ENCODE data around the gene DLX2.
"Not testable (repeated sequence)": the region's sequence is repeated elsewhere in the genome, so short reads cannot be mapped to it uniquely, and the experiment has no call there.

DLX2 gene

GRCh38 chr2:172102391-172103359, at the start of gene DLX2:
Gene DLX2, minus strand, starts transcription at chr2:172102900. Its CDS starts 362 bp downstream, at chr2:172102538.
- no peak for DNase-seq (ENCODE audit: low read depth in 2 of 2)

- no peak for DNase-seq (ENCODE audit: low read depth in 2 of 2)
Measured at GRCh38 chr2:172147944-172148650, 45.4 kb upstream of the DLX2 start.

- no peak for DNase-seq (ENCODE audit: low read depth in 2 of 2)
Measured at GRCh38 chr2:172143817-172144216, 41.1 kb upstream of the DLX2 start.

GRCh38 chr2:172138727-172139126, 36.0 kb upstream of the DLX2 start:
- DNase-seq (ENCODE audit: low read depth in 2 of 2): not testable (repeated sequence)

- DNase-seq (ENCODE audit: low read depth in 2 of 2): no peak
Measured at GRCh38 chr2:172137943-172138342, 35.2 kb upstream of the DLX2 start.

GRCh38 chr2:172137109-172137508, 34.4 kb upstream of the DLX2 start:
- DNase-seq (ENCODE audit: low read depth in 2 of 2): no peak

- no peak for DNase-seq (ENCODE audit: low read depth in 2 of 2)
Measured at GRCh38 chr2:172135446-172135845, 32.7 kb upstream of the DLX2 start.

GRCh38 chr2:172134270-172134669, 31.6 kb upstream of the DLX2 start:
- DNase-seq (ENCODE audit: low read depth in 2 of 2): no peak

GRCh38 chr2:172131713-172132555, 29.2 kb upstream of the DLX2 start:
- no peak for DNase-seq (ENCODE audit: low read depth in 2 of 2)

- no peak for DNase-seq (ENCODE audit: low read depth in 2 of 2)
Measured at GRCh38 chr2:172129404-172129803, 26.7 kb upstream of the DLX2 start.

- no peak for DNase-seq (ENCODE audit: low read depth in 2 of 2)
Measured at GRCh38 chr2:172128484-172128883, 25.8 kb upstream of the DLX2 start.

- no peak for DNase-seq (ENCODE audit: low read depth in 2 of 2)
Measured at GRCh38 chr2:172120118-172120517, 17.4 kb upstream of the DLX2 start.

GRCh38 chr2:172119089-172119488, 16.4 kb upstream of the DLX2 start:
- no peak for DNase-seq (ENCODE audit: low read depth in 2 of 2)

- DNase-seq (ENCODE audit: low read depth in 2 of 2): no peak
Measured at GRCh38 chr2:172116107-172116506, 13.4 kb upstream of the DLX2 start.

- DNase-seq (ENCODE audit: low read depth in 2 of 2): no peak
Measured at GRCh38 chr2:172114579-172114978, 11.9 kb upstream of the DLX2 start.

- DNase-seq (ENCODE audit: low read depth in 2 of 2): not testable (repeated sequence)
Measured at GRCh38 chr2:172114176-172114575, 11.5 kb upstream of the DLX2 start.

GRCh38 chr2:172113617-172114016, 10.9 kb upstream of the DLX2 start:
- no peak for DNase-seq (ENCODE audit: low read depth in 2 of 2)

GRCh38 chr2:172109988-172110811, 7.5 kb upstream of the DLX2 start:
- no peak for DNase-seq (ENCODE audit: low read depth in 2 of 2)

GRCh38 chr2:172109256-172109987, 6.7 kb upstream of the DLX2 start:
- DNase-seq (ENCODE audit: low read depth in 2 of 2): no peak

- DNase-seq (ENCODE audit: low read depth in 2 of 2): no peak
Measured at GRCh38 chr2:172108587-172108930, 5.9 kb upstream of the DLX2 start.

Data from stimulated activated CD8-positive, alpha-beta memory T cell treated with anti-CD3 and anti-CD28 coated beads, Interleukin-15, amount 100 ng/mL, for 4 hours (primary cell).